ENCODE data around the gene GRIK4. TPM values are rescaled to one million over a fixed set of nuclear protein-coding genes. Genes with fewer than 3 reads are reported as not detected.

The GRIK4 gene
- total RNA-seq, 2 donors from 2014 or later, result 0.05 to 1.7 TPM

DNA sequence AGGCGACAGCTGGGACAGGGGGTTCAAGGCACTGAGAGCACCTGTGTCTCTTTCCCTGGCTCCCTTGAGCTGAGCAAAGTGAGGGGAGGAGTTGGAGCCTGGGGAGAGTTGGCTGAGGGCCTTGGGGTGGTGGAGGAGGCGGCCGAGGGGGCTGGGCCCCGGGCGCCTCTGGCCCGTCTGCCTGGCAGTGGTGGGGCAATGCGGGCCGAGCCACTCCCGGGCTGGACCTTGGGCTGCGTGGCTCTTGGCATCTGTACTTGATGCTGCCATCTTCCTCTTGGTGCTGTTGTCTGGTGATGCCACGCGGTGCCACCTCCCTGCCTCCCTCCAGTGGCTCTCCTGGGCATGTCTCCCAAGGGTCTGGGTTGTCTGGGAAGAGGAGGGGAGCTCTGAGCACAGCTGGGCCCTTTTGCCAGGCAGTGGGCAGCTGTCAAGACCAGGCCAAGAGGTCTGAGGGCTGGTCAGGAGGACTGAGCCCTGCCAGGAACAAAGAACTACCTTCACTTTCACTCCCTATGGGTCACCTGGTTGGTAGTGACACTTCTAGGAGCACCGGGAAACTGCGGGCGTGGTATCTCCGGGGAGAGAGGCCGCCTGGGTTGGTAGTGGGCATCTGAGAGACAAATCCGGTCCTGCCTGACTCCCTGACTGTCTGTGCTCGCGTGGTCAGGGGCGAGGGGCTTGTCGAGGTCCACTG is 1.3 kb downstream of the GRIK4 start:
- H3K4me3 ChIP-seq, result no peak overlapping the region
- 75% methylated on average over 21 of the region's 22 CpGs for WGBS
- intact Hi-C loops (cut with DNase I), result loop anchor here (5.0 kb wide), 3 partner anchors 439 to 679 kb away; no protein-coding TSS in a partner anchor
- TF ChIP-seq POLR2AphosphoS5 (IDR thresholded peaks at IDR 0.05) (no peak), POLR2A (IDR thresholded peaks at IDR 0.05) (no peak)
- TF ChIP-seq, protein P1, sequence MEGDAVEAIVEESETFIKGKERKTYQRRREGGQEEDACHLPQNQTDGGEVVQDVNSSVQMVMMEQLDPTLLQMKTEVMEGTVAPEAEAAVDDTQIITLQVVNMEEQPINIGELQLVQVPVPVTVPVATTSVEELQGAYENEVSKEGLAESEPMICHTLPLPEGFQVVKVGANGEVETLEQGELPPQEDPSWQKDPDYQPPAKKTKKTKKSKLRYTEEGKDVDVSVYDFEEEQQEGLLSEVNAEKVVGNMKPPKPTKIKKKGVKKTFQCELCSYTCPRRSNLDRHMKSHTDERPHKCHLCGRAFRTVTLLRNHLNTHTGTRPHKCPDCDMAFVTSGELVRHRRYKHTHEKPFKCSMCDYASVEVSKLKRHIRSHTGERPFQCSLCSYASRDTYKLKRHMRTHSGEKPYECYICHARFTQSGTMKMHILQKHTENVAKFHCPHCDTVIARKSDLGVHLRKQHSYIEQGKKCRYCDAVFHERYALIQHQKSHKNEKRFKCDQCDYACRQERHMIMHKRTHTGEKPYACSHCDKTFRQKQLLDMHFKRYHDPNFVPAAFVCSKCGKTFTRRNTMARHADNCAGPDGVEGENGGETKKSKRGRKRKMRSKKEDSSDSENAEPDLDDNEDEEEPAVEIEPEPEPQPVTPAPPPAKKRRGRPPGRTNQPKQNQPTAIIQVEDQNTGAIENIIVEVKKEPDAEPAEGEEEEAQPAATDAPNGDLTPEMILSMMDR (IDR thresholded peaks at IDR 0.05), result no peak
- H3K9me3 ChIP-seq, result no peaks in the 10 kb centered on the region
- no peak for DNase-seq (ENCODE audit: low spot score)
- H3K4me1 ChIP-seq (replicated peaks), result no peaks in the 10 kb centered on the region
- no peak overlapping the region for H3K27ac ChIP-seq
- H3K27me3 ChIP-seq (replicated peaks; ENCODE audit: insufficient read depth), result peaks cover 2% of the 10 kb centered on the region
- H3K36me3 ChIP-seq, result no peaks in the 10 kb centered on the region

DNA sequence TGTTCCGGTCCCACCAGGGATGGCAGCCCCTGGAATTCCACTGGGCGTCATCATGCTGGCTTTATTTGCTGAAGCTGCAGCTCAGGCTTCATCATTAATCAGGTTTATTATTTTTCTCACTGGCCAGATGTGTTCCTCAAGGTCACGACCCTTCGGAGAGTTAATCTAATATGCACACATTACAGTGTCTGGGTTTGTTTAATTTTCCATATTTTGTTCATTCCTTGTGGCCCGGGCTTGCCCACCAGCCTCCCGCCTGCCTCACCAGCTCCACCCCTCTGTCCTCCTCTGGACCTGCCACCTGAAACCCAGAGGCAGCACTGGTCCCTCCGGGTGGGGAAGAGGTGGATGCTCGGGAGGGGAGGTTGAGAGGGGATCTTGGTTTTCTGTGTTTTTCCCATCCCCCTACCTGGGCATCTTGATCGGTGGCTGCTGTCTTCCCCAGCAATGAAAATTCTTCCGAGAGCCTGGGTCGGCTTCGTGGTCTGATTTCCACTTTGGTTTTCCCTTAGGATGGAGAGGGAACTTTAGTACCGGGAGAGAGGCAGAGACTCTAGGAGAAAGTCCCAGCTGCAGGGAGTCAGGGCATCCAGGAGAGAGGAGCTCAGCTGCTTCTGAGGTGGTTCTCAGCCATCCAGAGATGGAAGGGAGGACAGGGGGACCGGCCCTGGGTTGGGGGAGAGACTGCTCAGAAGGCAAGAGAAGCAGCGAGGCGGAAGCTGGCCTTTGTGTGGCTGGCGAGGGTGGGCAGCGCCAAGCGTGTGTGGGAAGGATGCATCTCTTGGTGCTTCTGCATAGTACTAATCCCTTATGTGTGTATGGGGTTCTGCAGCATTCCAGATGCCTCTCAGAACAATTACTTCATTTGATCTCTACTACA is 2.1 kb downstream of the GRIK4 start:
- Histone ChIP-seq H3K27me3 (replicated peaks; ENCODE audit: insufficient read depth) (peaks cover 2% of the 10 kb centered on the region), H3K27ac (no peak overlapping the region), H3K9me3 (no peaks in the 10 kb centered on the region), H3K36me3 (no peaks in the 10 kb centered on the region), H3K4me3 (no peak overlapping the region), H3K4me1 (replicated peaks) (no peaks in the 10 kb centered on the region)
- 78% methylated on average over 19 of the region's 19 CpGs for WGBS
- TF ChIP-seq POLR2AphosphoS5 (IDR thresholded peaks at IDR 0.05), result no peak
- TF ChIP-seq, protein P1 (IDR thresholded peaks at IDR 0.05), result no peak
- TF ChIP-seq POLR2A (IDR thresholded peaks at IDR 0.05), result no peak
- intact Hi-C loops (cut with DNase I), result loop anchor here (5.0 kb wide), 3 partner anchors 439 to 679 kb away; no protein-coding TSS in a partner anchor
- no peak for DNase-seq (ENCODE audit: low spot score)

DNA sequence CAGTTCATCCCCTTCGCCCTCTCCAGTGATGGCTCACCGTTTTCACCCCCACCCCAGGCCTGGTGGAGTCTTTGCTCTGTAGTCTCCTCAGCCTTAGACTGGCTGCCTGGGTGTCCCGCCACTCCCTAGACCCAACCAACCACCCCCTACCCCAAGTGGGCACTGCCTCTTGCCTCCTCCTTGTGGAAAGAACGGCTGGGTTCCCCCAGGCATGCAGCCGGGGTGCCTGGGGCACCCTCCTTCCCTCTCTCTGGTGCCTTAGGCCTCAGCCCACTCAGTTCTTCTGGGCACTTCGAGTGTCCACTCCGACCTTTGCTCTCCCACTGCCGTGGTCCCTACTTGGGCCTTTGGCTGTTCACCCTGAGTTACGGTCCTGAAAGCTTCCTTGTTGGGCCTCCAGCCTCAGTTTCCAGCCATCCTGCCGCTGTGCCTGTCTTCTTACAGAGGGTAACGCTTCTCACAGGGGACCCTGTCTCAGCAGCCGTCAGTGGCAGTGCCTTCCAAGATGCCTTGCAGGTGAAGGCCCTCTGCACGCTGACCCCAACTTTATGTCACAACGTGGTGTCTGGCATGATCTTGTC is 3.1 kb downstream of the GRIK4 start:
- WGBS, result 94% methylated on average over 14 of the region's 14 CpGs
- intact Hi-C loops (cut with DNase I), result loop anchor here (5.0 kb wide), 3 partner anchors 438 to 678 kb away; no protein-coding TSS in a partner anchor
- no peaks in the 10 kb centered on the region for H3K9me3 ChIP-seq
- H3K4me3 ChIP-seq, result no peak overlapping the region
- peaks cover 2% of the 10 kb centered on the region for H3K27me3 ChIP-seq (replicated peaks; ENCODE audit: insufficient read depth)
- H3K36me3 ChIP-seq, result no peaks in the 10 kb centered on the region
- no peak for DNase-seq (ENCODE audit: low spot score)
- no peak overlapping the region for H3K27ac ChIP-seq
- TF ChIP-seq POLR2A (IDR thresholded peaks at IDR 0.05), result no peak
- TF ChIP-seq, protein P1 (IDR thresholded peaks at IDR 0.05), result no peak
- no peak for TF ChIP-seq POLR2AphosphoS5 (IDR thresholded peaks at IDR 0.05)
- no peaks in the 10 kb centered on the region for H3K4me1 ChIP-seq (replicated peaks)

DNA sequence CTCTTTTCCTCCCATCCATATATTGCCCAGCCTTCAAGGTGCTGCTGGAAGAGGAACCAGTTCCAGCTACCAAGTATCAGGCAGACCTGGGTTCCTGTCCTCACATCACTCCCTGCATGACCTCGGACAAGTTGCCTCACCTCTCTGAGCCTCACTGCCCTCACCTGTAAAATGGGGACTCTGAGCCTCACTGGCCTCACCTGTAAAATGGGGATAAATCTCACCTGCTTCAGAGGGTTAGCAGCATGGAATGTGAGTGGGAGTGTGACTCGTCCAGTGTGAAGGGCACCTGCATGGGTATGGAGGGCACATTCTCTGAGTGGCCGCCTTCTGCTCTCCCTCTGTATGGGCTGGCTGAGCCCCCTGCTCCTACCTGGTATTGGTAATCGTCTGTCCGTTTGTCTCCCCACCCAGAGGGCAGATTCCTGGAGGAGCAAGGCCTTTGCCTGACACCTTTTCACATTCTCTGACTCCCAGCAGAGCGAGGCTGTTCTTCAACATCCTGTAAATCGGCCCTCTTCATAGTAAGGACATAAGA is 3.7 kb downstream of the GRIK4 start:
- no peaks in the 10 kb centered on the region for H3K36me3 ChIP-seq
- 95% methylated on average over 7 of the region's 7 CpGs for WGBS
- no peak overlapping the region for H3K27ac ChIP-seq
- intact Hi-C loops (cut with DNase I), result no loop called here
- H3K4me1 ChIP-seq (replicated peaks), result no peaks in the 10 kb centered on the region
- H3K9me3 ChIP-seq, result no peaks in the 10 kb centered on the region
- no peak overlapping the region for H3K4me3 ChIP-seq
- TF ChIP-seq POLR2A (IDR thresholded peaks at IDR 0.05), result no peak
- TF ChIP-seq, protein P1 (IDR thresholded peaks at IDR 0.05), result no peak
- TF ChIP-seq POLR2AphosphoS5 (IDR thresholded peaks at IDR 0.05), result no peak
- H3K27me3 ChIP-seq (replicated peaks; ENCODE audit: insufficient read depth), result peaks cover 2% of the 10 kb centered on the region
- no peak for DNase-seq (ENCODE audit: low spot score)
